ENCODE results near the gene SMIM23.

DNA sequence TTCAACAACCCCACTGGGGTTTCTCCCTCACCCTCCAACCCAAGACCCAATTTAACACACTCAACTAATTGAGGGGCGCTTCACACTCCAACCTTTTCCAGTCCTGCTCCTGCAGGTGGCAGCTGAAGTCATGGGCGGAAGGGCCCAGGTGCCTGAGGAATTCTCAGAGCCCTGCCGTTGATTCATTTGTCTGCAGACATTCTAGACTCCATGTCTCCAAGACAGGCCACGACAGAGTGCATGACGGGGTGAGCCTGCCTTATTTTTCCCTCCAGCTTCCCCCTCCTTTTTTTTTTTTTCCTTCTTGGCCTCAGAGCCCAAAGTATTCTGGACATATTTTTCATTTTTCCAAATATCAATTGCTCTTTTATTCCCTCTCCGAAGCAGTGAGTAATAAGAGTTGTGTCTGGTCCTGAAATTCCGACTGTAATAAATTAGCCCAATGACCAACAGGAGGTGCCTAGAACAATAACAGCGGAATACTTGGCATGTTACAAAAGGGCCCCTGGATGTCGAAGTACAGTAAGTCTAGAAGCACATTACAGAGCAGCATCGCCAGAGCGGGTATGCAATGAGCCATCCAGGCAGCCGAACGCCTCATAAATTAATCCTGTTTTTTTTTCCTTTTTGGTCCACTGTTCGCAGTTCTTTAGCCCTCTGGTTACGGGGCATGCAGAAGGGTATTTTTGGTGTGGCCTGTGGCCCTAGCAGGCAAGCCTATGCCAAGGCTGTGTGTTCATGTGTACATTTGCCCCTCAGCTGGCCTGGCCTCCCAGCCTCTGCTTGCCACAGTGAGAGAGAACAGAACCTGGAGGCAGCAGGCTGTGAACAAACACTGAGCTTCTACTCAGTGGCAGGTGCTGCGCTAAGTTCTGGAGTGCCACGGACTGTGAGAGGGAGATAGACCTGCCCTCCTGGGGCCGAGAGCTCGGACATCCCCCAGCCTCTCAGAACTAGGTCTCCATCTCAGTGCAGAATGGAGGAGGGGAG is 8.6 kb upstream of the SMIM23 start:
- TF ChIP-seq, protein P1, sequence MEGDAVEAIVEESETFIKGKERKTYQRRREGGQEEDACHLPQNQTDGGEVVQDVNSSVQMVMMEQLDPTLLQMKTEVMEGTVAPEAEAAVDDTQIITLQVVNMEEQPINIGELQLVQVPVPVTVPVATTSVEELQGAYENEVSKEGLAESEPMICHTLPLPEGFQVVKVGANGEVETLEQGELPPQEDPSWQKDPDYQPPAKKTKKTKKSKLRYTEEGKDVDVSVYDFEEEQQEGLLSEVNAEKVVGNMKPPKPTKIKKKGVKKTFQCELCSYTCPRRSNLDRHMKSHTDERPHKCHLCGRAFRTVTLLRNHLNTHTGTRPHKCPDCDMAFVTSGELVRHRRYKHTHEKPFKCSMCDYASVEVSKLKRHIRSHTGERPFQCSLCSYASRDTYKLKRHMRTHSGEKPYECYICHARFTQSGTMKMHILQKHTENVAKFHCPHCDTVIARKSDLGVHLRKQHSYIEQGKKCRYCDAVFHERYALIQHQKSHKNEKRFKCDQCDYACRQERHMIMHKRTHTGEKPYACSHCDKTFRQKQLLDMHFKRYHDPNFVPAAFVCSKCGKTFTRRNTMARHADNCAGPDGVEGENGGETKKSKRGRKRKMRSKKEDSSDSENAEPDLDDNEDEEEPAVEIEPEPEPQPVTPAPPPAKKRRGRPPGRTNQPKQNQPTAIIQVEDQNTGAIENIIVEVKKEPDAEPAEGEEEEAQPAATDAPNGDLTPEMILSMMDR (IDR thresholded peaks at IDR 0.05; ENCODE audit: poor library complexity): no peak
- no peak for TF ChIP-seq EZH2 (IDR thresholded peaks at IDR 0.05; ENCODE audit: borderline replicate concordance)
